Effector memory CD4-positive, alpha-beta T cell (primary cell): ENCODE results near the gene GTF2H4.
"Not testable (repeated sequence)": the region's sequence is repeated elsewhere in the genome, so short reads cannot be mapped to it uniquely, and the experiment has no call there.

ENCODE experiments used
- DNase-seq, 3 donors: peaks; one replicate each; pipeline ENCODE4 v3.0.0-alpha.2; 2020
- H3K27ac ChIP-seq: 2 replicates; pipeline ENCODE4 v1.7.0; 2013; ENCODE audit warnings: mild to moderate bottlenecking, low read length, moderate library complexity; ENCODE audit not compliant: insufficient read depth, poor library complexity, severe bottlenecking
- H3K27me3 ChIP-seq: replicated peaks from 2 replicates; pipeline ENCODE4 v1.7.0; 2013; ENCODE audit warnings: mild to moderate bottlenecking, low read length; ENCODE audit not compliant: insufficient read depth, control insufficient read depth, poor library complexity, severe bottlenecking
- H3K36me3 ChIP-seq: 2 replicates; pipeline ENCODE4 v1.7.0; 2013; ENCODE audit warnings: mild to moderate bottlenecking, low read length, moderate library complexity; ENCODE audit not compliant: control insufficient read depth, insufficient read depth
- H3K4me1 ChIP-seq: 2 replicates; pipeline ENCODE4 v1.7.0; 2013; ENCODE audit warnings: low read length, mild to moderate bottlenecking; ENCODE audit not compliant: control insufficient read depth, insufficient read depth, poor library complexity, severe bottlenecking
- H3K4me3 ChIP-seq: 2 replicates; pipeline ENCODE4 v1.7.0; 2013; ENCODE audit warnings: low read length, low read depth, mild to moderate bottlenecking; ENCODE audit not compliant: insufficient read depth, poor library complexity, severe bottlenecking
- H3K9me3 ChIP-seq: 2 replicates; pipeline ENCODE4 v1.7.0; 2013; ENCODE audit warnings: mild to moderate bottlenecking, low read length, moderate library complexity; ENCODE audit not compliant: control insufficient read depth

GTF2H4 gene

GRCh38 chr6:30910473-30910872 lies 2.5 kb downstream of the GTF2H4 start:
- H3K27me3 ChIP-seq, H3K36me3 ChIP-seq, H3K27ac ChIP-seq, H3K4me3 ChIP-seq, DNase-seq, H3K9me3 ChIP-seq: not testable (repeated sequence)
- H3K4me1 ChIP-seq = peaks cover 22% of the 10 kb centered on the region

- Histone ChIP-seq H3K27ac (no peak overlapping the region), H3K36me3 (peaks cover 11% of the 10 kb centered on the region)
Measured at GRCh38 chr6:30912746-30913520, 4.9 kb downstream of the GTF2H4 start.

GRCh38 chr6:30913721-30914075 lies 5.7 kb downstream of the GTF2H4 start:
- no peak for DNase-seq
- H3K36me3 ChIP-seq = peaks cover 16% of the 10 kb centered on the region
- H3K27ac ChIP-seq = peak overlapping the region; percentile 59

More at GRCh38 chr6:30912746-30913520, 4.9 kb downstream of the GTF2H4 start:
- H3K27me3 ChIP-seq = no peaks in the 10 kb centered on the region
- no peaks in the 10 kb centered on the region for H3K9me3 ChIP-seq
- H3K4me3 ChIP-seq = no peak overlapping the region
- H3K4me1 ChIP-seq = peaks cover 22% of the 10 kb centered on the region
- no peak for DNase-seq

GRCh38 chr6:30914076-30914853 lies 6.3 kb downstream of the GTF2H4 start, which contains the start of gene VARS2:
TSS of gene VARS2 (plus strand) at chr6:30914238. CDS start at chr6:30914837, 599 bp downstream.
- Histone ChIP-seq H3K9me3 (no peaks in the 10 kb centered on the region), H3K4me1 (peaks cover 16% of the 10 kb centered on the region), H3K4me3 (peak within 1 kb of the TSS; percentile 86), H3K27me3 (no peaks in the 10 kb centered on the region), H3K27ac (peak within 1 kb of the TSS; percentile 63), H3K36me3 (peaks cover 20% of the 10 kb centered on the region)
- peak; percentile 85 to 88 (median 86) for DNase-seq

More at GRCh38 chr6:30913721-30914075, 5.7 kb downstream of the GTF2H4 start:
- Histone ChIP-seq H3K4me3 (peak overlapping the region; percentile 86), H3K9me3 (no peaks in the 10 kb centered on the region), H3K27me3 (no peaks in the 10 kb centered on the region), H3K4me1 (peaks cover 18% of the 10 kb centered on the region)

- H3K4me3 ChIP-seq = peak overlapping the region; percentile 86
- no peaks in the 10 kb centered on the region for H3K27me3 ChIP-seq
- peak overlapping the region; percentile 63 for H3K27ac ChIP-seq
- peaks cover 28% of the 10 kb centered on the region for H3K36me3 ChIP-seq
- no peak for DNase-seq
- no peaks in the 10 kb centered on the region for H3K9me3 ChIP-seq
- peaks cover 16% of the 10 kb centered on the region for H3K4me1 ChIP-seq
Measured at GRCh38 chr6:30914854-30915590, 7.0 kb downstream of the GTF2H4 start.

GRCh38 chr6:30915591-30915946 lies 7.6 kb downstream of the GTF2H4 start:
- Histone ChIP-seq H3K27me3 (no peaks in the 10 kb centered on the region), H3K4me3 (no peak overlapping the region), H3K4me1 (peaks cover 16% of the 10 kb centered on the region), H3K36me3 (peaks cover 32% of the 10 kb centered on the region), H3K27ac (no peak overlapping the region), H3K9me3 (no peaks in the 10 kb centered on the region)
- DNase-seq = no peak

- DNase-seq = no peak
- Histone ChIP-seq H3K36me3 (peaks cover 43% of the 10 kb centered on the region), H3K9me3 (no peaks in the 10 kb centered on the region), H3K4me1 (peaks cover 16% of the 10 kb centered on the region), H3K27ac (no peak overlapping the region), H3K4me3 (no peak overlapping the region), H3K27me3 (no peaks in the 10 kb centered on the region)
Measured at GRCh38 chr6:30917041-30917440, 9.0 kb downstream of the GTF2H4 start.

- Histone ChIP-seq H3K27me3 (no peaks in the 10 kb centered on the region), H3K4me1 (peaks cover 16% of the 10 kb centered on the region), H3K4me3 (no peak overlapping the region), H3K36me3 (peaks cover 47% of the 10 kb centered on the region), H3K27ac (no peak overlapping the region), H3K9me3 (no peaks in the 10 kb centered on the region)
- no peak for DNase-seq
Measured at GRCh38 chr6:30917487-30917886, 9.5 kb downstream of the GTF2H4 start.

GRCh38 chr6:30918670-30919069 lies 10.7 kb downstream of the GTF2H4 start:
- H3K27ac ChIP-seq = no peak overlapping the region
- DNase-seq = no peak
- no peaks in the 10 kb centered on the region for H3K27me3 ChIP-seq
- H3K36me3 ChIP-seq = peaks cover 57% of the 10 kb centered on the region
- H3K9me3 ChIP-seq = no peaks in the 10 kb centered on the region
- H3K4me1 ChIP-seq = peaks cover 11% of the 10 kb centered on the region
- no peak overlapping the region for H3K4me3 ChIP-seq
